PC-3 (cell line): ENCODE results near the gene COL5A2.

Experiments
- EZH2 ChIP-seq: fragments of 300-600 bp; sonication (generic); IDR thresholded peaks from one replicate; pipeline ENCODE4 v1.6.1; 2017; ENCODE audit warnings: antibody characterized with exemption, mild to moderate bottlenecking, low read length; ENCODE audit not compliant: unreplicated experiment
- TF ChIP-seq, protein P1 (sequence below): fragments of 300-600 bp; sonication (generic); conservative IDR thresholded peaks from 2 replicates; pipeline ENCODE4 v1.5.1; 2017; ENCODE audit warnings: antibody characterized with exemption, low read depth, mild to moderate bottlenecking, low read length

DNA sequence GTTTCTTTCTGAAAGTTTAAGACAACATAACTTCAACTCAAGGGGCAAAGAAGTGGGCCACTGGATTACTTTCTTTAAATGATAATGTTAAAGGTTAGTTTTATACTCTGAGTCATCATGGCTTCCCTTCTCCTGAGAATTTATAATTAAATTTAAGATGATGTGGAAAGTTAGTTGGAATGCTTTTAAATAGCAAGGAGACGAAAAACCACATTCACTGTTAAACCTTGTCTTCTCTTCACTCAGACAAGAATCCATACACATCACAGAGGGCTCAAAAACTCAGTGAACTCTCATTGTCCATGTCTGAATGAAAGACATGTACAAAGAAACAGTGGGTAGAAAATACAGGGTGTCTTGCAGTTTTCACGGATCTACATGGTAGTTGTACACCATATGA is 65.6 kb downstream of the COL5A2 start:
- TF ChIP-seq, protein P1, sequence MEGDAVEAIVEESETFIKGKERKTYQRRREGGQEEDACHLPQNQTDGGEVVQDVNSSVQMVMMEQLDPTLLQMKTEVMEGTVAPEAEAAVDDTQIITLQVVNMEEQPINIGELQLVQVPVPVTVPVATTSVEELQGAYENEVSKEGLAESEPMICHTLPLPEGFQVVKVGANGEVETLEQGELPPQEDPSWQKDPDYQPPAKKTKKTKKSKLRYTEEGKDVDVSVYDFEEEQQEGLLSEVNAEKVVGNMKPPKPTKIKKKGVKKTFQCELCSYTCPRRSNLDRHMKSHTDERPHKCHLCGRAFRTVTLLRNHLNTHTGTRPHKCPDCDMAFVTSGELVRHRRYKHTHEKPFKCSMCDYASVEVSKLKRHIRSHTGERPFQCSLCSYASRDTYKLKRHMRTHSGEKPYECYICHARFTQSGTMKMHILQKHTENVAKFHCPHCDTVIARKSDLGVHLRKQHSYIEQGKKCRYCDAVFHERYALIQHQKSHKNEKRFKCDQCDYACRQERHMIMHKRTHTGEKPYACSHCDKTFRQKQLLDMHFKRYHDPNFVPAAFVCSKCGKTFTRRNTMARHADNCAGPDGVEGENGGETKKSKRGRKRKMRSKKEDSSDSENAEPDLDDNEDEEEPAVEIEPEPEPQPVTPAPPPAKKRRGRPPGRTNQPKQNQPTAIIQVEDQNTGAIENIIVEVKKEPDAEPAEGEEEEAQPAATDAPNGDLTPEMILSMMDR = no peak
- no peak for TF ChIP-seq EZH2
